GM21717 (cell line): ENCODE measurements around the gene MYORG.

Source experiments
- ATAC-seq: cut with Tn5 transposase; IDR thresholded peaks from one replicate; pipeline ENCODE4 v1.9.1; 2021; ENCODE audit warnings: mild to moderate bottlenecking, moderate library complexity; ENCODE audit not compliant: unreplicated experiment

Gene MYORG

DNA sequence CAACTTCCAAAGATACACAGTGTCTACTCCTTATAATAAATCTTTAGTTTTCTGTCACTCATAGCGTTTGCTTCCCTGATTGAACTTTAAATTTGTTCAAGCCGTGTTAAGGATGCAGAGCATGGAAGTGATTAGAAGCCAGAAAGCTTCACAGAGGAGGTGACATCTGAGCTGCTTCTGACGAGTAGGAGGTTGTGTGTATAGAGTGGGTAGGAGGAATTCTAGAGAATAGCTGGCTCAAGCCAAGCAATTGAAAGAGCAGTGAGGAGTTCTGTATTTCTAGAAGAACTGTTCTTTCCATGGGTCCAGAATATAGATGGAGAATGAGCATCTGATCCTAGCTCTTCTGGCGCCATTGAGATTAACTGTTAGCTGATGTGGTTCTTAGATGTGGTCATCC, 41.3 kb downstream of the MYORG start:
- no peak for ATAC-seq

GRCh38 chr9:34334916-34335315, 41.8 kb downstream of the MYORG start:
- no peak for ATAC-seq

DNA sequence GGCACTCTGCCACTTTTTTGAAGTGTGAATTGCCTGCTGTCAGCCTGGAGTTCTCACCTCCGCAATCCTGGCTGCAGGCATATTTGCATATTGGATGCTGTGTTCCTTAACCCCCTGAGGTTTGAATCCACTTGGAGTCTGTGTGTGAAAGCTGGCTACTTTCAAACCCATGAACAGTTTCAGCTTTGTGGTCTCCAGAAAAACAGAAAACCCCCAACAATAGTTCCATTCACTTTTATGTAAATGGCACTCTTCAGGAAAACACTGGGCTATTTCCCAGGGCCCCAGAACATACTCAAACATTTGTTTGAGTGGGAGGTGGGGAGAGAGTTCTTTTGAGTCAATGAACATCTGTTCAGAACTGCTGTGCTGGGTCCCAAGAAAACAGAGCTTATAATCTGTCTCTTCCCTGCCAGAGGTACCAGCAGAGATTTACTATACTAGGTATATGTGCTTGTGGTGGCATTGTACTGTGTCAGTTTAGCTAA, 42.3 kb downstream of the MYORG start:
- ATAC-seq = no peak

DNA sequence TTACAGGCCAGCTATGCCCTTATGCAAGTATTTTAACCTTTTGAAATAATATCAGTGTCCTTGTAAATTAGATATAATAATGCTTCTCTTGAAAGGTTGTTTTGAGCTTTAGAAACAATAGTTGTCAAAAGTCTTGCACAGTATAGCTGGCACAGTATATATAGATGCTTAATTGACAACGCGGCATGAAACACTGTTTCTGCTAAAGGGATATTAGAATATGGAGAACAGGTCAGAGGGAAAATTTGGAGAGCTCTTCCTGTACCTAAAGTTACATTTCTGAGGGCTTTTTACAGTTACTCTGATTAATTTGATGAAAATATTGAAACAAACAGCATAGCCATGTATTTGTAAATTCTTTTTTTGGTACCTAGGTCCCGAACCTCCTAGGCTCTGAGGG, 42.9 kb downstream of the MYORG start:
- no peak for ATAC-seq

DNA sequence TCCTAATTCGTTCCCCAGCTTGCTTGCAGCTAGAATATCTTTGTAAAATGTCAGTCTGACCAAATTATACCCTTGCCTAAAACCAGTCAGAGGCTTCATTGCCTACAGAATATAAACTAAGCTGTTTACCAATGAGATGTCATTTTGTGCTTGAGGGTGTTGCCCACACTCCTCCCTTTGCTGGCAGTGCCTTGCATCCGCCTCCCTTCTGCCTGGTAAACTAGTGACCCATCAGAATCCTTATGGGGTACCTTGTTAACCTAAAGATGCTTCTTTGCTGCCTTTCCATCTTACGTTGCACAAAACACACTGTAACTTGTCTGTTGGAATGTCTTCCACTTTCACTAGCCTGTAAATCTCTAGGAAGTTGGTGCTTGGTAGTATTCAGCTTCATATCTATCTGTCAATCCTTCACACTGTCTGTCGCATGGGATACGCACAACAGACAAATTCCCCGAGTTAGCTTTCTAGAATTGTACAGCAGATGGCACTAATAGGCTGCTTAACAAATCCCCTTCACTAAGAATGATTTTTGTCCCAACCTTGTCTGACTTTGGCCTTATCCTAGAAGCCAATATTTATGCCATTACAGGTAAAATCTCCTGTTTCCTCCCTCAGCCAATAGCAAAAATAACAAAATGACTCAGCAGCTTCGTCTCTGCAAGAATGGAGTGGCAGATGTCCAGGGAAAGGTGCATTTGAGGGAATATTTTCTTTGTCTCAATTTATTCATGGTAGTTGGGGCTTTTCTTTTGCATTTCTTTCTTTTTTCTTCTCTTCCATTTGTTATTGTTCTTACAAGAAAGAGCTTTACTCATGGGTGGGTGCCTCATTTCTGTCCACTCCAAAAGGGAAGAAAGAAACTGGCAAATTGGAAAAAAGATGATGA, 44.4 kb downstream of the MYORG start:
- no peak for ATAC-seq

- no peak for ATAC-seq
Observed at GRCh38 chr9:34331196-34331595, 45.5 kb downstream of the MYORG start.

DNA sequence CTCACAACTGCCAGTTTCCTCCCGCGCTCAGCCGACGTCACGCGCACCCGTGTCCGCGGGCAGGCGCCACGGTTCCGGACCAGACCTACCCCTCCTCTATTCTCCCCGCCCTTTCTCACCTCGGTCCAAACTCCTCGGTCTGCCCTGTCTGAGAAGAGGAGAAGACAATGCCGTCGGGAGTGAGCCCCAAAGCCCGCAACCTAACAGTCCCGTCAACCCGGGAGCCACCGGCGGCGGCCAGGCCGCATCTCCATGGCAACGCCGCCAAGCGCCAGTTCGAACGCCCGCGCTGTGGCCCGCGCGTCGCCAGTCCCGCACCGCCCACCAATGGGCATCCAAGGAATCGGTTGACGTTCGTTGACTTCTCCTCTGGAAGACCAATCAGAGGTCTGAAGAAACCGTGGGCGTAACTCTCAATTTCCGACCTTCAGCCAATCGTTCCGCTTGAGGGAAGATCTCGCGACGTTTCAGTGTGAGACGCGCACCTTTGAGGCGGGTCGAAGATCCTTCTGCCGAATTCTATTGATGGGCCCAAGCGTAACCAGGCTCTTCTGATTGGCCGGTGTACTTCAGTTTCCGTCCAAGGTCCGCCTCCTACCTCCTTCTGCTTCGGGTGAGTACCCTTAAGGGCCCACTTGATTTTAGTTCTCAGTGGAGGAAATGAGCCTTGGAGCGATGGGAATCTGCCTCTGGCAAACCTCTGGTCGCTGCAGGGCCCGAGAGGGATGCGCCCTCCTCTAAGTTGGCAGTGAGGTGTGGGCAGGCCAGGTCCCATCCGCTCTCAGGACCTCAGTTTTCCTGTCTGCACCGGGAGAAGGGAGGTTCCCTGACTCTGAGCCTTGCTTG, 47.5 kb downstream of the MYORG start, which contains the start of the genes KIF24 and NUDT2:
Gene KIF24, minus strand, starts transcription at position 282 of the 846 bp plus-strand sequence. CDS start 17,922 bp downstream, outside the sequence.
Gene NUDT2, plus strand, starts transcription at position 583 of the 846 bp plus-strand sequence. CDS start 9,471 bp downstream, outside the sequence.
- ATAC-seq = peak; percentile 91

DNA sequence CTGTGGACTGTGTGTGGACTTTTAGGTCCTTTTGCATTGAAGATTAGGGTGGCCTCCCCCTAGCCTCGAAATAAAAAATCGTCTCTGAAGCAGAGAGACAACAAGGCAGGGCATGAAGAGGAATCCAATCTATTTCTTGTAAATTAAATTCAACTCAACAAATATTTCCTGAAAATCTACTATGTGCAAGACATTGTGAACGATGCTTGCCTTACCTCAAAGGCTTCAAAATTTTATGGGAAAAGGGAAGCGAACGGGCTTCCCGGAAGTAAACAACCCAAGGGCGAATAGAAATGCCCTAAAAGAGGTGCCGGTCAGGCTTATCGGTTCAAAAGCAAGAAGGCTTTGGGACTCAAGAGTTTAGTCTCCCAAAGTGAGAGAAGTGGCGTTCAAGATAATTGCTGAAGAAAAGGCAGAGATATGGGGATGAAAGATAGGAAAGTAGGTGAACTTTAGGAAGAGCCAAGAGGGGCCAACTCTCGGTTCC, 48.2 kb downstream of the MYORG start:
- no peak for ATAC-seq

DNA sequence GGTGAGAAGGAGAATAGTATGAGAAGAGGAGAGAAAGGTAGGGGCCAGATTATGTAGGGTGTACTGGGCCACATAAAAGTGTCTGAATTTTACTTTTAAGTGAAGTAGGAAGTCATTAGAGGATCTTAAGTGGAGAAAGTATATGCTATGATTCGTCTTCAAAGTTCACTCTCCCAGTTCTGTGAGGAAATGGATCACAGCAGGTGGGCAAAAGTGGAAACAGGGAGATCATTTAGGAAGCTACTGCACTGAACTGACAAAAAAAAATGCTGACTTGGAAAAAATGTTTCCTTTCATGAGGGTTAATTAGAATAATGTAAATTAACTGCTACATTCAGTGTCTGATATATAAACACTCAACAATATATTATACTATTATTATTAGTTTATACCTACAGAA, 50.0 kb downstream of the MYORG start:
- ATAC-seq = no peak

- no peak for ATAC-seq
Observed at GRCh38 chr9:34322899-34323591, 53.7 kb downstream of the MYORG start.

DNA sequence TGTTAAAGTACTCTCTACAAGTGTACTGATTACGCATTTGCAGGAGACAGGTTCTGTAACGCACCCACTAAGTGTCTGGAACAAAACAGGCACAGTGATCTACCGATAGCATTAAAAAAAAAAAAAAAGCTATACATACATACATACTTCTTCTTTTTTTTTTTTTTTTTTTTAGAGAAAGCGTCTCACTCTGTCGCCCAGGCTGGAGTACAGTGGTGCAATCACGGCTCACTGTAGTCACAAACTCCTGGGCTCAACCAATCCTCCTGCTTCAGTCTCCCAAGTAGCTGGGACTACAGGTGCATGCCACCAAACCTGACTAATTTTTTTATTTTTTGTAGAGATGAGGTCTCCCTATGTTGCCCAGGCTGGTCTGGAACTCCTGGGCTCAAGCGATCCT, 55.2 kb downstream of the MYORG start:
- no peak for ATAC-seq

DNA sequence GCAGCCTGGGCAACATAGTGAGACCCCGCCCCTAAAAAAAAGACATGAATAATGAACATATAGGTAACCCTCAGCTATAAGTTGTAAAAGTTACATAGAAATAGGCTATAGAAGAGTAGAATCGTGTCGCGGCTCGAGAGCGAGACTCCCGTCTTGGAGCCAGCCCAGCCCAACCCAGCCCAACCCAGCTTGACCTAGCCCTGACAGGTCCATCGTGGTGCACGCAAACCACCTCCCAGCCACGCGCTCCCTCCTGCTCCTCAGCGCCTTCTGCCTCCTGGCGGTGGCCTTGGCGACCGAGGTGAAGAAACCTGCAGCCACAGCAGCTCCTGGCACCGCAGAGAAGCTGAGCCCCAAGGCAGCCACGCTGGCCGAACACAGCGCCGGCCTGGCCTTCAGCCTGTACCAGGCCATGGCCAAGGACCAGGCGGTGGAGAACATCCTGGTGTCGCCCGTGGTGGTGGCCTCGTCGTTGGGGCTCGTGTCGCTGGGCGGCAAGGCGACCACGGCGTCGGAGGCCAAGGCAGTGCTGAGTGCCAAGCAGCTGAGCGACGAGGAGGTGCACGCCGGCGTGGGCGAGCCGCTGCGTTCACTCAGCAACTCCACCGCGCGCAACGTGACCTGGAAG, 58.4 kb downstream of the MYORG start:
- no peak for ATAC-seq

- no peak for ATAC-seq
Observed at GRCh38 chr9:34317436-34317835, 59.3 kb downstream of the MYORG start.
